Astrocyte (in vitro differentiated cells and primary cell): ENCODE results near the gene SLC16A3. TPM values are rescaled to one million over a fixed set of nuclear protein-coding genes. Genes with fewer than 3 reads are reported as not detected.
A peak's percentile ranks its signal among the peaks of the same experiment; 100 is the strongest.

Experiments used
- DNase-seq: peaks from one replicate; pipeline ENCODE4 v3.0.0-alpha.2; 2010; ENCODE audit warnings: low read depth
- FAIRE-seq: peaks from 2 replicates; lab custom pipeline; 2011; peaks lifted over from hg19 to GRCh38; lab: Jason Lieb, UNC
- H2AFZ ChIP-seq: 2 replicates; pipeline ENCODE4 v1.6.0; 2012; ENCODE audit warnings: low read depth, low read length, inconsistent platforms
- H3K27ac ChIP-seq: 2 replicates; pipeline ENCODE4 v1.5.1; 2011; ENCODE audit warnings: low read depth, low read length, inconsistent platforms
- H3K27me3 ChIP-seq: 2 replicates; pipeline ENCODE4 v1.6.0; 2011; ENCODE audit warnings: low read length, inconsistent platforms; ENCODE audit not compliant: insufficient read depth
- H3K36me3 ChIP-seq: 2 replicates; pipeline ENCODE4 v1.5.1; 2011; ENCODE audit warnings: low read length, inconsistent platforms; ENCODE audit not compliant: insufficient read depth
- H3K4me1 ChIP-seq: 2 replicates; pipeline ENCODE4 v1.5.1; 2011; ENCODE audit warnings: low read length, inconsistent platforms; ENCODE audit not compliant: insufficient read depth
- H3K4me2 ChIP-seq: 2 replicates; pipeline ENCODE4 v1.6.0; 2012; ENCODE audit warnings: low read length, inconsistent platforms
- H3K4me3 ChIP-seq: 2 replicates; pipeline ENCODE4 v1.5.1; 2011; ENCODE audit warnings: low read depth, mild to moderate bottlenecking, low read length, inconsistent platforms; ENCODE audit not compliant: insufficient read depth
- H3K79me2 ChIP-seq: 2 replicates; pipeline ENCODE4 v1.6.0; 2012; ENCODE audit warnings: mild to moderate bottlenecking, low read length, inconsistent platforms; ENCODE audit not compliant: insufficient read depth
- H3K9ac ChIP-seq: 2 replicates; pipeline ENCODE4 v1.6.0; 2012; ENCODE audit warnings: mild to moderate bottlenecking, low read length, inconsistent platforms
- H3K9me3 ChIP-seq: 2 replicates; pipeline ENCODE4 v1.5.1; 2012; ENCODE audit warnings: low read depth, mild to moderate bottlenecking, low read length, inconsistent platforms; ENCODE audit not compliant: insufficient read depth
- H4K20me1 ChIP-seq: 2 replicates; pipeline ENCODE4 v1.6.0; 2012; ENCODE audit warnings: low read length, inconsistent platforms; ENCODE audit not compliant: insufficient read depth
- H3K27ac Mint-ChIP-seq: one replicate; pipeline ENCODE4 v1.8.0; 2021; ENCODE audit warnings: mild to moderate bottlenecking, mixed read lengths; ENCODE audit not compliant: unreplicated experiment
- H3K27me3 Mint-ChIP-seq: one replicate; pipeline ENCODE4 v1.8.0; 2021; ENCODE audit warnings: low read depth, mixed read lengths; ENCODE audit not compliant: unreplicated experiment
- H3K36me3 Mint-ChIP-seq: one replicate; pipeline ENCODE4 v1.8.0; 2021; ENCODE audit warnings: low read depth, mixed read lengths; ENCODE audit not compliant: unreplicated experiment
- H3K4me1 Mint-ChIP-seq: one replicate; pipeline ENCODE4 v1.8.0; 2021; ENCODE audit warnings: low read depth, mixed read lengths; ENCODE audit not compliant: unreplicated experiment
- H3K4me3 Mint-ChIP-seq: one replicate; pipeline ENCODE4 v1.8.0; 2021; ENCODE audit warnings: mild to moderate bottlenecking, moderate library complexity, mixed read lengths; ENCODE audit not compliant: unreplicated experiment
- H3K9me3 Mint-ChIP-seq: one replicate; pipeline ENCODE4 v1.8.0; 2021; ENCODE audit warnings: mild to moderate bottlenecking, mixed read lengths; ENCODE audit not compliant: unreplicated experiment
- EZH2 ChIP-seq: IDR thresholded peaks from 2 replicates; pipeline ENCODE4 v1.6.1; 2012; ENCODE audit warnings: mild to moderate bottlenecking, low read length, inconsistent platforms; ENCODE audit not compliant: insufficient read depth
- total RNA-seq: library from RNA; stranded (reverse); gene quantifications from 2 replicates; pipeline ENCODE4 v1.2.1, GENCODE V29; 2021
- TF ChIP-seq, protein P1 (sequence below): IDR thresholded peaks from 2 replicates; pipeline ENCODE4 v1.5.1; 2011; ENCODE audit warnings: low read depth, mild to moderate bottlenecking, inconsistent platforms, low read length, moderate library complexity; ENCODE audit not compliant: insufficient read depth

SLC16A3 gene
- total RNA-seq, 1 donor from 2014 or later = 292 TPM

DNA sequence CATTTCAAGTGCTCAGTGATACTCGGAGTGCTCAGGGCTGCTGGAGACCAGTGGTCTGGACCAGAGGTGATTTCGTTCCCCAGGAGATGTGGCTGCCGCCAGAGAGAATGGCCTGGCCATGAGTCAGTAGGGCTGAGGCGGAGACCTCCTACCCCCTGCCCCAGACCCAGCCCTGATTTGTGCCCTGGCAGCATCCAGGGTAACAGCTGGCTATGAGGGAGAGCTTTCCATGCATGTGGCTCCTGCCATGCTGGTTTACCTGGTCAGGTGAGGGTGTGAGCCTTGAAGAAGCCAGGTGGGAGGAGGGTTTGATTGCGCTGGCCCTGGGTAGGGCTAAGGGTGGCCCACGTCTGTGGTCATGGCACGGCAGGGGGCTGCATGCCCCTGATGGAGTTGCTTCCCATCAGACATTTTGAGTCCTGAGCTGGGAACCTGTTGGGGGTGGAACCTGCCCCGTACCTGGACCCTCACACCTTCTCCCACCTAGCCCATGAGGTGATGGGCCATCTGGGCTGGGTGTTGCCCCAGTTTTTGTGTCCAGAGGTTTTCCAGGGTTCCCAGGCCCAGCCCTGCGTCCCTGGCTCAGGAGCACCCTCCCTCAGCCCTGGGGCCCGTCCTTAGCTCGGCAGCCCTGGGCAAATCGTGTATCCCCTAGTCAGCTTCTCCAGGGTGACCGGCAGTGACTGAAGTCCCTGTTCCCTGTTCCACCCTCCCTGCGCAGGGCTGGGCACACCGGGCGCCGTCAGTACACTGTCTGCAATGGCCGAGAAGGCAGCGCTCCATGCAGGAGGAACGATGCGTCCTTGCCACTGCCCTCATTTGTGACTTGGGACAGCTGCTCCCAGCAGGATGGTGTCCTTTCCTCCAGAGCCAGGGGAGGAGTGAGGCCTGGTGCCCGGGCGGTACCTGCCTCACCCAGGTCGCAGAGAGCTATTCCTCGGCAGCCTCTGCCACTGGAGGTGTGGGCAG lies 53.7 kb downstream of the SLC16A3 start:
- Mint-ChIP-seq H3K36me3 (peaks cover 4% of the 10 kb centered on the region), H3K4me3 (no peak overlapping the region), H3K27me3 (no peaks in the 10 kb centered on the region), H3K4me1 (peaks cover 3% of the 10 kb centered on the region), H3K27ac (no peak overlapping the region), H3K9me3 (no peaks in the 10 kb centered on the region)
- FAIRE-seq = no peak
- Histone ChIP-seq H3K9me3 (peaks cover 5% of the 10 kb centered on the region), H3K4me3 (no peak overlapping the region), H3K9ac (peak overlapping the region; percentile 4), H3K79me2 (no peaks in the 10 kb centered on the region), H3K27me3 (no peaks in the 10 kb centered on the region), H3K4me1 (peaks cover 26% of the 10 kb centered on the region), H3K27ac (no peak overlapping the region), H4K20me1 (peaks cover 8% of the 10 kb centered on the region), H3K36me3 (no peaks in the 10 kb centered on the region), H2AFZ (no peak overlapping the region), H3K4me2 (peak overlapping the region; percentile 56)
- TF ChIP-seq, protein P1, sequence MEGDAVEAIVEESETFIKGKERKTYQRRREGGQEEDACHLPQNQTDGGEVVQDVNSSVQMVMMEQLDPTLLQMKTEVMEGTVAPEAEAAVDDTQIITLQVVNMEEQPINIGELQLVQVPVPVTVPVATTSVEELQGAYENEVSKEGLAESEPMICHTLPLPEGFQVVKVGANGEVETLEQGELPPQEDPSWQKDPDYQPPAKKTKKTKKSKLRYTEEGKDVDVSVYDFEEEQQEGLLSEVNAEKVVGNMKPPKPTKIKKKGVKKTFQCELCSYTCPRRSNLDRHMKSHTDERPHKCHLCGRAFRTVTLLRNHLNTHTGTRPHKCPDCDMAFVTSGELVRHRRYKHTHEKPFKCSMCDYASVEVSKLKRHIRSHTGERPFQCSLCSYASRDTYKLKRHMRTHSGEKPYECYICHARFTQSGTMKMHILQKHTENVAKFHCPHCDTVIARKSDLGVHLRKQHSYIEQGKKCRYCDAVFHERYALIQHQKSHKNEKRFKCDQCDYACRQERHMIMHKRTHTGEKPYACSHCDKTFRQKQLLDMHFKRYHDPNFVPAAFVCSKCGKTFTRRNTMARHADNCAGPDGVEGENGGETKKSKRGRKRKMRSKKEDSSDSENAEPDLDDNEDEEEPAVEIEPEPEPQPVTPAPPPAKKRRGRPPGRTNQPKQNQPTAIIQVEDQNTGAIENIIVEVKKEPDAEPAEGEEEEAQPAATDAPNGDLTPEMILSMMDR = no peak
- DNase-seq = no peak

DNA sequence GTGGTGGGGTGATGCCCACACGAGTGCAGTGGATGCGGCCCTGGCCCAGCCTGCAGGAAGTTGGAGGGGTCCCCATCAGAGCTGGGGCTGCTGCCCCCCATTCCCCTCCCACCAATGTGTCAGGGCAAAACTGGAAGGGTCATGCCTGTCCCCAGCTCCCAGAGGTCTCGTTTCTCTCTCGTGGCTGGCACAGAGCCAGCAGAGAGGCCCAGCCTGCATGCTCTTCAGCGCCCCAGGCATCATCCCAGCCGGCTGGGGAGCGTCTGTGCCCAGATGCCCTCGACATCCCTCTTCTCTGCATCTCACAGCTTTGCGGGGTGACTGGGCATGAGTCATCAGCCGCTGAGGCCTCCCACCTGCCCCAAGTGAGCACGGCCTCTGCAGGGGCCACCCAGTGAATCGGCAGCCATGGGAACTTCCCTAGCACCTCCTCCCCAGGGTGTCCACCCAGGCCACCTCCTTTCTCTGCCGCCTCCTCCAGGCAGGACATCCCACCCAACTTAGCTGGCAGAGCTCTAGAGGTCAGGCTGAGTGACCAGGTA lies 54.4 kb downstream of the SLC16A3 start:
- Histone ChIP-seq H2AFZ (no peak overlapping the region), H3K9me3 (peaks cover 7% of the 10 kb centered on the region), H3K9ac (no peak overlapping the region), H3K4me1 (peaks cover 33% of the 10 kb centered on the region), H3K27ac (no peak overlapping the region), H3K79me2 (no peaks in the 10 kb centered on the region), H3K4me3 (no peak overlapping the region), H3K4me2 (peak overlapping the region; percentile 56), H3K27me3 (no peaks in the 10 kb centered on the region), H4K20me1 (peaks cover 8% of the 10 kb centered on the region), H3K36me3 (no peaks in the 10 kb centered on the region)
- H3K36me3 Mint-ChIP-seq = no peaks in the 10 kb centered on the region
- no peaks in the 10 kb centered on the region for H3K9me3 Mint-ChIP-seq
- peaks cover 5% of the 10 kb centered on the region for H3K4me1 Mint-ChIP-seq
- H3K27ac Mint-ChIP-seq = no peak overlapping the region
- H3K27me3 Mint-ChIP-seq = no peaks in the 10 kb centered on the region
- no peak for TF ChIP-seq EZH2
- TF ChIP-seq, protein P1 = no peak
- DNase-seq (peak; percentile 71), FAIRE-seq (no peak)
- no peak overlapping the region for H3K4me3 Mint-ChIP-seq

DNA sequence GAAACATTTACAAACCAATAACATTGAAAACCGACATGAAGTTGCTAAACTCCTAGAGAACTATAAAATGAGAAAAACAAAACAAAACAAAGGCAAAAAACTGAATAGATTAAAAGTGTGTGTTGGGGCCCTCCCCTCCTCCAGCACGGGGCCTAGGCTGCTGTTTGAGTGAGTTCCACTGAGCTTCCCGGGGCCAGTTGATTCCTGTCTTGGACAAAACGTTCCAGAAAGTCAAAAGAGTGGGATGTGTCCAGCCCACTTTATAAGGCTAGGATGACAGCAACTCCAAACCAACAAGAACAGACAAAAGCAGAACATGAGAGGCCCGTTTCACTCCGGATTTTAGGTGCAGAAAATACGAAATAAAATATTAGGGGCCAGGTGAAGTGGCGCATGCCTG lies 56.3 kb downstream of the SLC16A3 start:
- no peaks in the 10 kb centered on the region for H3K36me3 ChIP-seq
- no peak overlapping the region for H3K4me3 Mint-ChIP-seq
- FAIRE-seq = no peak
- H3K27ac ChIP-seq = no peak overlapping the region
- H3K27me3 ChIP-seq = no peaks in the 10 kb centered on the region
- no peak overlapping the region for H3K27ac Mint-ChIP-seq
- H3K4me1 ChIP-seq = peaks cover 38% of the 10 kb centered on the region
- peaks cover 8% of the 10 kb centered on the region for H4K20me1 ChIP-seq
- no peak overlapping the region for H3K4me3 ChIP-seq
- DNase-seq = no peak
- H3K27me3 Mint-ChIP-seq = no peaks in the 10 kb centered on the region
- no peaks in the 10 kb centered on the region for H3K36me3 Mint-ChIP-seq
- peak overlapping the region; percentile 10 for H2AFZ ChIP-seq
- peaks cover 7% of the 10 kb centered on the region for H3K9me3 ChIP-seq
- H3K79me2 ChIP-seq = no peaks in the 10 kb centered on the region
- peaks cover 5% of the 10 kb centered on the region for H3K4me1 Mint-ChIP-seq
- TF ChIP-seq EZH2 = no peak
- TF ChIP-seq, protein P1 = no peak
- no peak overlapping the region for H3K9ac ChIP-seq
- no peak overlapping the region for H3K4me2 ChIP-seq
- no peaks in the 10 kb centered on the region for H3K9me3 Mint-ChIP-seq
